CD14-positive monocyte (primary cell): ENCODE results near the gene DAW1. TPM values are rescaled to one million over a fixed set of nuclear protein-coding genes. Genes with fewer than 3 reads are reported as not detected.

Source experiments
- DNase-seq, 3 donors: peaks; one replicate each; pipeline ENCODE4 v3.0.0-alpha.2; 2011 to 2022
- H2AFZ ChIP-seq: 2 replicates; pipeline ENCODE4 v1.6.0; 2012; ENCODE audit warnings: mild to moderate bottlenecking, low read depth, low read length, inconsistent platforms; ENCODE audit not compliant: insufficient read depth, poor library complexity, severe bottlenecking
- H3K27ac ChIP-seq, 2 donors: 1 replicate in 1 of 2; 2 replicates in 1 of 2; pipeline ENCODE4 v1.5.1; 2012 to 2013; ENCODE audit warnings: low read length in 2 of 2, control low read depth in 1 of 2, inconsistent platforms in 1 of 2, low read depth in 1 of 2, mild to moderate bottlenecking in 1 of 2
- H3K27me3 ChIP-seq, 2 donors: one replicate each; pipeline versions ENCODE4 v1.6.0 to v1.6.1; 2011 to 2013; ENCODE audit warnings: low read length in 2 of 2; ENCODE audit not compliant: control insufficient read depth in 2 of 2, insufficient read depth in 2 of 2
- H3K36me3 ChIP-seq, 2 donors: replicated peaks in 1 of 2; 1 replicate in 1 of 2; 2 replicates in 1 of 2; pipeline versions ENCODE4 v1.5.1 to v1.6.1; 2012 to 2013; ENCODE audit warnings: low read length in 2 of 2, control low read depth in 1 of 2, inconsistent platforms in 1 of 2, mild to moderate bottlenecking in 1 of 2; ENCODE audit not compliant: insufficient read depth in 2 of 2, control insufficient read depth in 1 of 2
- H3K4me1 ChIP-seq, 2 donors: 1 replicate in 1 of 2; 2 replicates in 1 of 2; pipeline versions ENCODE4 v1.5.1 to v1.6.1; 2012 to 2013; ENCODE audit warnings: low read length in 2 of 2, control low read depth in 1 of 2, inconsistent platforms in 1 of 2, mild to moderate bottlenecking in 1 of 2, moderate library complexity in 1 of 2; ENCODE audit not compliant: insufficient read depth in 2 of 2, control insufficient read depth in 1 of 2
- H3K4me2 ChIP-seq: replicated peaks from 2 replicates; pipeline ENCODE3; 2012; ENCODE audit warnings: low read length, moderate library complexity, mild to moderate bottlenecking; ENCODE audit not compliant: poor library complexity, severe bottlenecking; ENCODE audit errors: extremely low read depth
- H3K4me3 ChIP-seq, 3 experiments: fragments of 200-600 bp in 1 of 3; sonication (generic) in 1 of 3; replicated peaks in 1 of 3; 1 replicate in 2 of 3; 2 replicates in 1 of 3; pipeline ENCODE4 v1.5.1; 2011 to 2013; ENCODE audit warnings: low read length in 3 of 3, mild to moderate bottlenecking in 3 of 3, control low read depth in 2 of 3, low read depth in 2 of 3, inconsistent platforms in 1 of 3, moderate library complexity in 1 of 3
- H3K79me2 ChIP-seq: 2 replicates; pipeline ENCODE4 v1.6.0; 2012; ENCODE audit warnings: mild to moderate bottlenecking, control low read depth, inconsistent platforms, low read length, moderate library complexity; ENCODE audit not compliant: insufficient read depth
- H3K9ac ChIP-seq: 2 replicates; pipeline ENCODE4 v1.6.0; 2017; ENCODE audit warnings: low read length, mild to moderate bottlenecking; ENCODE audit not compliant: insufficient read depth, poor library complexity, severe bottlenecking
- H3K9me3 ChIP-seq, 2 donors: replicated peaks in 1 of 2; 1 replicate in 1 of 2; 2 replicates in 1 of 2; pipeline versions ENCODE4 v1.5.1 to v1.6.1; 2012 to 2013; ENCODE audit warnings: low read length in 2 of 2, control low read depth in 1 of 2; ENCODE audit not compliant: control insufficient read depth in 1 of 2, insufficient read depth in 1 of 2
- H4K20me1 ChIP-seq: 2 replicates; pipeline ENCODE4 v1.6.0; 2012; ENCODE audit warnings: mild to moderate bottlenecking, low read length, control low read depth, moderate library complexity; ENCODE audit not compliant: insufficient read depth
- H3K27ac Mint-ChIP-seq, 7 donors: one replicate each; pipeline ENCODE4 v1.8.0; 2020; ENCODE audit warnings: mild to moderate bottlenecking in 7 of 7, mixed read lengths in 7 of 7, moderate library complexity in 6 of 7, inconsistent platforms in 2 of 7
- H3K27me3 Mint-ChIP-seq, 3 donors: one replicate each; pipeline ENCODE4 v1.8.0; 2021 to 2022; ENCODE audit warnings: low read depth in 3 of 3, mild to moderate bottlenecking in 3 of 3, mixed read lengths in 3 of 3, moderate library complexity in 3 of 3, inconsistent platforms in 1 of 3
- H3K36me3 Mint-ChIP-seq, 2 donors: one replicate each; pipeline ENCODE4 v1.8.0; 2020; ENCODE audit warnings: mixed read lengths in 2 of 2, inconsistent platforms in 1 of 2, mild to moderate bottlenecking in 1 of 2
- H3K4me1 Mint-ChIP-seq: one replicate; pipeline ENCODE4 v1.8.0; 2020; ENCODE audit warnings: mild to moderate bottlenecking, mixed read lengths
- H3K4me3 Mint-ChIP-seq, 2 donors: one replicate each; pipeline ENCODE4 v1.8.0; 2020; ENCODE audit warnings: mild to moderate bottlenecking in 2 of 2, mixed read lengths in 2 of 2, moderate library complexity in 1 of 2
- H3K9me3 Mint-ChIP-seq, 7 donors: one replicate each; pipeline ENCODE4 v1.8.0; 2020 to 2022; ENCODE audit warnings: mixed read lengths in 7 of 7, mild to moderate bottlenecking in 6 of 7, moderate library complexity in 6 of 7, inconsistent platforms in 2 of 7
- CTCF ChIP-seq: fragments of 200-600 bp; IDR thresholded peaks from one replicate; pipeline ENCODE4 v1.8.0; 2022; ENCODE audit warnings: antibody characterized with exemption, mild to moderate bottlenecking
- WGBS: methylation state at CpG from one replicate; pipeline ENCODE4 v1.1.5; 2013; ENCODE audit warnings: missing lambda C conversion rate; ENCODE audit not compliant: insufficient coverage; 5-methylcytosine and 5-hydroxymethylcytosine counted together
- intact Hi-C, 2 donors: fragments of 100-400 bp; cut with micrococcal nuclease; formaldehyde crosslinking; loops; one replicate each; pipeline versions ENCODE4 v1.15.0 to v1.15.1; 2023
- polyA plus RNA-seq, 3 donors: library from polyadenylated mRNA; depleted of rRNA in 1 of 3; unstranded in 2 of 3; stranded (reverse) in 1 of 3; fragments of 300-500 nt in 2 of 3; fragments of >200 nt in 1 of 3; fragmentation: Illumina TruSeq in 2 of 3; gene quantifications; 1 replicate in 2 of 3; 2 replicates in 1 of 3; pipeline ENCODE4 v1.2.3, GENCODE V29; 2012 to 2021

Gene DAW1
- polyA plus RNA-seq, 3 donors = not detected

DNA sequence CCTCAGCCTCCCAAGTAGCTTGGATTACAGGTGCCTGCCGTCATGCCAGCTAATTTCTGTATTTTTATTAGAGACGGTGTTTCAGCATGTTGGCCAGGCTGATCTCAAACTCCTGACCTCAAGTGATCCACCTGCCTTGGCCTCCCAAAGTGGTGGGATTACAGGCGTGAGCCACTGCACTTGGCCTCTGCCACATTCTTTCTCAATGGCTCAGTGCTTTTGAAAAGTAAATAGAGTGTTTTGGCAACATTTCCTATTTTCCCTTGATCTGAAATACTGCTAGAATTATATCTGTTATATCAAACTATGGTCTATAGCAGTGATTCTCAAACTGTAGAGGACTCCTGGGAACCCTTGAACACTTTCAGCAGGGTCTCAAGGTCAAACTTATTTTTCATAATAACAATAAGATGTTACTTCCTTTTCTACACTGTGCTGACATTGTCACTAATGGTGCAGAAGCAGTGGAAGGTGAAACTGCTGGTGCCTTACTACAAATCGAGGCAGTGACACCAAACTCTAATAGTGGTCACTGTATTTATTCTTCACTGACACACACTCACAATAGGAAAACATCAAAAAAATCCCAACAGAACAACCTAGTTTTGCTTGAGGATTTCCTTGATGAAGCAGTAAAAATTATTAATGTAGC lies 10.6 kb downstream of the DAW1 start:
- Histone ChIP-seq H3K27ac (peak overlapping the region in 1 of 2 donors; percentile 1), H2AFZ (no peak overlapping the region), H3K9me3 (no peaks in the 10 kb centered on the region), H3K4me2 (peak overlapping the region; percentile 24), H3K4me3 (peak overlapping the region in 2 of 3 experiments; percentile 26 to 30), H3K9ac (no peak overlapping the region), H3K36me3 (no peaks in the 10 kb centered on the region), H3K27me3 (no peaks in the 10 kb centered on the region), H4K20me1 (no peaks in the 10 kb centered on the region), H3K79me2 (no peaks in the 10 kb centered on the region), H3K4me1 (peaks cover 0 to 15% of the 10 kb centered on the region in 2 donors)
- Mint-ChIP-seq H3K27ac (peak overlapping the region in 2 of 7 donors; percentile 53 to 89), H3K4me3 (peak overlapping the region; percentile 15 to 37), H3K9me3 (peaks cover 0 to 2% (median 0%) of the 10 kb centered on the region in 7 donors), H3K27me3 (peaks cover 4 to 5% (median 4%) of the 10 kb centered on the region in 3 donors), H3K36me3 (no peaks in the 10 kb centered on the region), H3K4me1 (peaks cover 17% of the 10 kb centered on the region)
- no peak for TF ChIP-seq CTCF
- no CpG with 5 or more reads among the region's 4 CpGs for WGBS
- DNase-seq = peak in 2 of 3 donors; percentile 13 to 45
- intact Hi-C loops = no loop called here

DNA sequence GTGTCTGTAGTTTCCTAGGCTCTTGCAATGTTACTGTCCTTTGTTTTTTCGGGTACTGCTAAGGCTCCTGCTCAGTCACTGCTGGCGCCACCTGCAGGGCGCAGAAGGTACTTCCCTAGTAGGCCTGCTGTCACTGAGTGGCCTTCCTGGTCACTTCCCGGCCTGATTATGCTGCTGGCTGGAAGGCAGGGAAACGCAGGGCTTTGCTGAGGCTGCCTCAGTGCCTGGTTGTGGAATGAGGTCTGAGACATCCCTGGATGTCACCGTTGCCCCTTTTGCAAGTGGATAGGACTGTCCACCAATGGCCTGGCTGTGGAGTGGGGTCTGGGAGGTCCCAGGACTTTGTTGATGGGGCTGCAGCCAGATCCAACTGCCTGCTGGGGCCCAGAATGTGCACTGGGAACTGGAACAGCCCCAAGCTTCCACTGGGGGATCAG lies 13.1 kb downstream of the DAW1 start:
- H3K79me2 ChIP-seq = no peaks in the 10 kb centered on the region
- no peak overlapping the region for H3K4me3 ChIP-seq
- H3K36me3 ChIP-seq = no peaks in the 10 kb centered on the region
- H3K27ac ChIP-seq = no peak overlapping the region
- no peak overlapping the region for H3K9ac ChIP-seq
- Mint-ChIP-seq H3K9me3 (peaks cover 0 to 2% (median 0%) of the 10 kb centered on the region in 7 donors), H3K27me3 (peaks cover 4 to 5% (median 5%) of the 10 kb centered on the region in 3 donors), H3K4me1 (peaks cover 17% of the 10 kb centered on the region), H3K4me3 (no peak overlapping the region), H3K36me3 (no peaks in the 10 kb centered on the region), H3K27ac (no peak overlapping the region)
- H3K27me3 ChIP-seq = no peaks in the 10 kb centered on the region
- 31% methylated on average over 5 of the region's 6 CpGs for WGBS
- no peaks in the 10 kb centered on the region for H3K9me3 ChIP-seq
- no peak overlapping the region for H2AFZ ChIP-seq
- intact Hi-C loops = no loop called here
- TF ChIP-seq CTCF = peak; percentile 96
- DNase-seq = peak; percentile 54 to 73 (median 68)
- no peaks in the 10 kb centered on the region for H4K20me1 ChIP-seq
- no peak overlapping the region for H3K4me2 ChIP-seq
- H3K4me1 ChIP-seq = peaks cover 0 to 15% of the 10 kb centered on the region in 2 donors
